ENCODE results near the gene VKORC1L1.
"Not testable (repeated sequence)": the region's sequence is repeated elsewhere in the genome, so short reads cannot be mapped to it uniquely, and the experiment has no call there.

- not testable (repeated sequence) for TF ChIP-seq YY1 (IDR thresholded peaks at IDR 0.05; ENCODE audit: insufficient read depth, insufficient read length); SUZ12 (IDR thresholded peaks at IDR 0.05; ENCODE audit: extremely low read depth, insufficient read depth, insufficient read length)
Measured at GRCh38 chr7:66000823-66001417, 128.0 kb downstream of the VKORC1L1 start.
